Panc1 (cell line): ENCODE data around the gene EPOP.

Experiments used
- CTCF ChIP-seq: fragments of 450-650 bp; IDR thresholded peaks from 2 replicates; pipeline ENCODE4 v1.5.1; 2017; ENCODE audit warnings: mild to moderate bottlenecking
- TF ChIP-seq, protein P1 (sequence below), 2 experiments: IDR thresholded peaks; 2 replicates each; pipeline ENCODE4 v1.6.1; 2011 to 2012; ENCODE audit warnings: low read depth in 2 of 2, control low read depth in 1 of 2, low read length in 1 of 2, mild to moderate bottlenecking in 1 of 2, moderate library complexity in 1 of 2; ENCODE audit not compliant: insufficient read depth in 1 of 2

DNA sequence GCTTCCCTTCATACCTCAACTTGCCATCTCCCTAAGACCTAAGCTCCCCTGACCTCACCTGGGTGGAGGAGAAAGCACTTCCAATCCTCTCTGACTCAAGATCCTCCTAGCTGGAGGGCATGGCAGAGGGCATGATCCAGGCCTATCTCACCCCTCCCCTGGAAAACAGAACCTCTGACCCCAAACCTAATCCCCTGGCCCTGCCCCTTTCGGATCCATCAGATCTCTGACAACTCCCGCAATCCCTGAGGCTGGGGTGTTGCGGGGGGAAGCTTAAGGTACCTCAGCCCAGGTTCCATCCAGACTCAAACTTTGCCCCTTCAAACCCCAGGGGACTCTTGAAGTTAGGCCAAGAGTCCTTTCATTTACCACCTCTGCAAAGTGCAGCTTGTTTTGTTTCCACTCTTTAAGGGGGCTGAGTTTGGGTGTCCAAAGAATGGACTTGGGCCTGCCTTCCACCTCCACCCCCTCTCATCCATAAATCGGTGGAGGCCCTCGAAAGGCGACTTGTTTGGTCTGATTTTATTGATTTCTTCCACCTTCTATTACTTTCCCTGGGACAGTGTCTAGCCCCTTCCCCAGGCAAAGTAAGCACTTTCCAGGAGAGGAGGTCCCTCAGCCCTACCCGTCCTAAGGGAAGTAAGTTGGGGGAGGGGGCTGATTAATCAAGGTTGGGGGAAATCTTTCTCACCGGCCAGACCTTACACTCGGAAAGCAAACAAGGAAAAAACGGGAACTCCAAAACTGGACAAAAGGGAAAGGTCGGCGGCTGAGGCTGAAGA lies 2.6 kb downstream of the EPOP start:
- TF ChIP-seq CTCF, result no peak
- TF ChIP-seq, protein P1, sequence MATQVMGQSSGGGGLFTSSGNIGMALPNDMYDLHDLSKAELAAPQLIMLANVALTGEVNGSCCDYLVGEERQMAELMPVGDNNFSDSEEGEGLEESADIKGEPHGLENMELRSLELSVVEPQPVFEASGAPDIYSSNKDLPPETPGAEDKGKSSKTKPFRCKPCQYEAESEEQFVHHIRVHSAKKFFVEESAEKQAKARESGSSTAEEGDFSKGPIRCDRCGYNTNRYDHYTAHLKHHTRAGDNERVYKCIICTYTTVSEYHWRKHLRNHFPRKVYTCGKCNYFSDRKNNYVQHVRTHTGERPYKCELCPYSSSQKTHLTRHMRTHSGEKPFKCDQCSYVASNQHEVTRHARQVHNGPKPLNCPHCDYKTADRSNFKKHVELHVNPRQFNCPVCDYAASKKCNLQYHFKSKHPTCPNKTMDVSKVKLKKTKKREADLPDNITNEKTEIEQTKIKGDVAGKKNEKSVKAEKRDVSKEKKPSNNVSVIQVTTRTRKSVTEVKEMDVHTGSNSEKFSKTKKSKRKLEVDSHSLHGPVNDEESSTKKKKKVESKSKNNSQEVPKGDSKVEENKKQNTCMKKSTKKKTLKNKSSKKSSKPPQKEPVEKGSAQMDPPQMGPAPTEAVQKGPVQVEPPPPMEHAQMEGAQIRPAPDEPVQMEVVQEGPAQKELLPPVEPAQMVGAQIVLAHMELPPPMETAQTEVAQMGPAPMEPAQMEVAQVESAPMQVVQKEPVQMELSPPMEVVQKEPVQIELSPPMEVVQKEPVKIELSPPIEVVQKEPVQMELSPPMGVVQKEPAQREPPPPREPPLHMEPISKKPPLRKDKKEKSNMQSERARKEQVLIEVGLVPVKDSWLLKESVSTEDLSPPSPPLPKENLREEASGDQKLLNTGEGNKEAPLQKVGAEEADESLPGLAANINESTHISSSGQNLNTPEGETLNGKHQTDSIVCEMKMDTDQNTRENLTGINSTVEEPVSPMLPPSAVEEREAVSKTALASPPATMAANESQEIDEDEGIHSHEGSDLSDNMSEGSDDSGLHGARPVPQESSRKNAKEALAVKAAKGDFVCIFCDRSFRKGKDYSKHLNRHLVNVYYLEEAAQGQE (IDR thresholded peaks at IDR 0.05; ENCODE audit: insufficient read depth in 1 of 2, low read depth in 2 of 2, low read length in 1 of 2), result no peak
